IPS-11a (cell line): ENCODE results near the gene KIN.
A peak's percentile ranks its signal among the peaks of the same experiment; 100 is the strongest.
"Not testable (repeated sequence)": the region's sequence is repeated elsewhere in the genome, so short reads cannot be mapped to it uniquely, and the experiment has no call there.

ENCODE experiments used
- H3K4me3 ChIP-seq: one replicate; pipeline ENCODE4 v1.5.1; 2013; ENCODE audit warnings: low read depth, low read length, control low read depth

KIN gene

GRCh38 chr10:7787857-7788638 lies at the start of gene KIN, which contains the start of gene ATP5F1C:
Gene KIN, minus strand, starts transcription at chr10:7787993. Its CDS starts 60 bp downstream, at chr10:7787933.
Gene ATP5F1C, plus strand, starts transcription at chr10:7788177. Its CDS starts 31 bp downstream, at chr10:7788208.
- peak within 1 kb of the TSS; percentile 95 for H3K4me3 ChIP-seq

- no peak overlapping the region for H3K4me3 ChIP-seq
These were observed 48.8 kb upstream of the KIN start for GRCh38 chr10:7836571-7836970.

- no peak overlapping the region for H3K4me3 ChIP-seq
These were observed 46.5 kb upstream of the KIN start for GRCh38 chr10:7834262-7834661.

GRCh38 chr10:7833210-7833609 lies 45.4 kb upstream of the KIN start:
- H3K4me3 ChIP-seq, result no peak overlapping the region

GRCh38 chr10:7832060-7832459 lies 44.3 kb upstream of the KIN start:
- no peak overlapping the region for H3K4me3 ChIP-seq

- H3K4me3 ChIP-seq, result no peak overlapping the region
These were observed 41.6 kb upstream of the KIN start for GRCh38 chr10:7829289-7829834.

GRCh38 chr10:7826971-7827370 lies 39.2 kb upstream of the KIN start:
- H3K4me3 ChIP-seq, result no peak overlapping the region

- H3K4me3 ChIP-seq, result no peak overlapping the region
These were observed 36.5 kb upstream of the KIN start for GRCh38 chr10:7824251-7824650.

GRCh38 chr10:7819121-7819460 lies 31.3 kb upstream of the KIN start:
- peak overlapping the region; percentile 94 for H3K4me3 ChIP-seq

- H3K4me3 ChIP-seq, result peak within 1 kb of the TSS; percentile 94
These were observed 30.7 kb upstream of the KIN start, which contains the start of gene TAF3 for GRCh38 chr10:7818295-7819120. Gene TAF3, plus strand, starts transcription at chr10:7818505. Its CDS starts 205 bp downstream, at chr10:7818710.

- peak overlapping the region; percentile 94 for H3K4me3 ChIP-seq
These were observed 30.1 kb upstream of the KIN start for GRCh38 chr10:7817984-7818294.

- peak overlapping the region; percentile 94 for H3K4me3 ChIP-seq
These were observed 29.8 kb upstream of the KIN start for GRCh38 chr10:7817576-7817975.

- H3K4me3 ChIP-seq, result no peak overlapping the region
These were observed 25.7 kb upstream of the KIN start for GRCh38 chr10:7813481-7813880.

GRCh38 chr10:7811743-7812142 lies 23.9 kb upstream of the KIN start:
- not testable (repeated sequence) for H3K4me3 ChIP-seq

GRCh38 chr10:7811000-7811399 lies 23.2 kb upstream of the KIN start:
- no peak overlapping the region for H3K4me3 ChIP-seq

- no peak overlapping the region for H3K4me3 ChIP-seq
These were observed 22.6 kb upstream of the KIN start for GRCh38 chr10:7810443-7810842.

GRCh38 chr10:7808686-7809267 lies 21.0 kb upstream of the KIN start:
- H3K4me3 ChIP-seq, result no peak overlapping the region

- no peak overlapping the region for H3K4me3 ChIP-seq
These were observed 16.9 kb upstream of the KIN start for GRCh38 chr10:7804741-7805140.

GRCh38 chr10:7804216-7804615 lies 16.4 kb upstream of the KIN start:
- H3K4me3 ChIP-seq, result no peak overlapping the region

GRCh38 chr10:7802606-7803005 lies 14.8 kb upstream of the KIN start:
- H3K4me3 ChIP-seq, result no peak overlapping the region

GRCh38 chr10:7797582-7797981 lies 9.8 kb upstream of the KIN start:
- no peak overlapping the region for H3K4me3 ChIP-seq

- no peak overlapping the region for H3K4me3 ChIP-seq
These were observed 7.8 kb upstream of the KIN start for GRCh38 chr10:7795605-7796004.
